ENCODE measurements around the gene COX14. TPM values are rescaled to one million over a fixed set of nuclear protein-coding genes. Genes with fewer than 3 reads are reported as not detected.

Gene COX14
- total RNA-seq, 1 experiment from 2014 or later: 41.0 TPM

GRCh38 chr12:50102646-50103309 is 9.3 kb upstream of the COX14 start:
- peaks cover 19 to 21% of the 10 kb centered on the region in 2 experiments; a peak in 3 of 4 replicates for H3K36me3 ChIP-seq (ENCODE audit: control insufficient read depth in 1 of 2, insufficient read depth in 2 of 2, low read length in 2 of 2)
- H3K79me2 ChIP-seq (ENCODE audit: insufficient read depth, low read length): no peaks in the 10 kb centered on the region
- intact Hi-C loops (cut with micrococcal nuclease): no loop called here
- ChIA-PET POLR2A (interaction anchor here (1.4 to 2.2 kb wide), 2 partner anchors 9 kb away, joined by 5 to 7 read pairs; partner anchors contain the start of gene COX14), CTCF (interaction anchor here (1.4 to 2.7 kb wide), 6 partner anchors 8 to 73 kb away, joined by 3 to 24 read pairs (median 8); partner anchors contain the start of genes CERS5 and COX14), RAD21 (ENCODE audit: low non-redundant PET in 1 of 2, low total read pairs in 2 of 2, uncharacterized antibody in 2 of 2, unreplicated experiment in 2 of 2) (no interaction called here)
- ATAC-seq (no peak), DNase-seq (ENCODE audit: low read depth, low spot score) (no peak)
- H3K27ac ChIP-seq (ENCODE audit: low read depth, low read length): no peak overlapping the region
- no peaks in the 10 kb centered on the region for H4K20me1 ChIP-seq (ENCODE audit: insufficient read depth)
- H3K4me3 ChIP-seq (replicated peaks in 1 of 2; ENCODE audit: low read depth in 1 of 2, low read length in 2 of 2): no peak overlapping the region
- no peak overlapping the region for H3K9ac ChIP-seq (ENCODE audit: low read length)
- no TSS peak for BruUV-seq (replicated peaks)
- H3K4me1 ChIP-seq (ENCODE audit: control insufficient read depth in 1 of 2, insufficient read depth in 2 of 2, low read length in 2 of 2): peaks cover 10 to 13% of the 10 kb centered on the region in 2 experiments
- no peaks in the 10 kb centered on the region for H3K27me3 ChIP-seq (ENCODE audit: insufficient read depth, low read length)
- no peak for TF ChIP-seq REST (IDR thresholded peaks at IDR 0.05; ENCODE audit: low read depth)
- TF ChIP-seq FOSL1 (IDR thresholded peaks at IDR 0.05; ENCODE audit: low read depth): no peak
- TF ChIP-seq ATF3 (IDR thresholded peaks at IDR 0.05): no peak
- TF ChIP-seq MAX (IDR thresholded peaks at IDR 0.05): no peak
- H3K4me2 ChIP-seq (ENCODE audit: low read length): no peak overlapping the region
- H3K9me3 ChIP-seq (ENCODE audit: control insufficient read depth in 1 of 2, insufficient read depth in 1 of 2, low read depth in 1 of 2, low read length in 2 of 2): no peaks in the 10 kb centered on the region
- no peak overlapping the region for H2AFZ ChIP-seq (ENCODE audit: low read depth, low read length, poor library complexity, severe bottlenecking)
- no peaks in the 10 kb centered on the region for H3K9me2 ChIP-seq (ENCODE audit: insufficient read depth)

Data from HCT116 (cell line).